Measurements from ENCODE around the gene PPM1H. TPM values are rescaled to one million over a fixed set of nuclear protein-coding genes. Genes with fewer than 3 reads are reported as not detected.
"Not testable (repeated sequence)": the region's sequence is repeated elsewhere in the genome, so short reads cannot be mapped to it uniquely, and the experiment has no call there.

Gene PPM1H
- polyA plus RNA-seq, 4 donors = 27.7 to 31.9 (median 30.4) TPM

DNA sequence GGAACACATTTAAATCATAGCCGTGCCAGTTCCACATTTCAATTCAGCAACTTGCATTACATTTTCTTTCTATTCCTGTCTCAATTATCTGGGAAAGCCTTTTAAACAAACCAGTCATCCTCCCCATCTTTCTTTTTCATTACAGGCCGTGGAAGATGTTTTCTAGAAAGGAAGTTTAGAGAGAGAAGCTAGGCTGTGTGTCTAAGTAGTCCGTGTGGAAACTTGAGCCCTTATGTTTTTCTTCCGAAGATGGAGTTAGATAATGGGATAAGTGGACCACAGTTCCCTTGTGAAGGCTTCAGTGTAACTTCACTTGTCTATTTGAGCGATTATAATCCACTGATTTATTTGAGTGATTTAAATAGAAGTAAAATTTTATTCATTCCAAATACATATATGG is 12.4 kb upstream of the PPM1H start:
- no peak for DNase-seq (ENCODE audit: low read depth in 4 of 4, low spot score in 3 of 4)

DNA sequence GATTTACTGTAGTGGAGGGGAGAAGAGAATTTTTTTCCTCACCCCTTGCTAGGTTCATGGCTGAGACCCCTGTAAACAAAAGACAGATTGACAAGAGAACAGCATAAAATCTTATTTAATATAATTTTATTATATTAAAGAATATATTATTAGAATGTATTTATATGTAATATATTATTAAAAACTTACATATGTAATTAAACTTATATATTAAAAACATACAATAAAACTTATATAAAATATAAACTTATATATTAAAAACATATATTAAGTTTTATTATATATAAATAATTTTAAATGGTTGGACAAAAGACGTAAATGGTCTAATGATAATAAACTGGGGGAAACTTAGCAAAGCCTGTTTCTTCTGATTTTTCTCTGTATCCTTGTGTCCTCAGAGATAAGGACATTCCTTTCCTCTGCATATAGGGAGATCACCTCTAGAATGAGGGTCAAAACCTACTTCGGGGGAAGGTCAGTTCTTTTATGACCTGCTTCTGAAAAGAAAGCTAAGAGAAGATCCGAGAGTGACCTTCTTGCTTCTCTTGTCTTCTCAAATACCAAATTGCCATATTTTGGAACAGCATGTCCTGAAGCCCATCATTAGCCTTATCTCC is 8.9 kb upstream of the PPM1H start:
- DNase-seq (ENCODE audit: low read depth in 4 of 4, low spot score in 3 of 4) = no peak

DNA sequence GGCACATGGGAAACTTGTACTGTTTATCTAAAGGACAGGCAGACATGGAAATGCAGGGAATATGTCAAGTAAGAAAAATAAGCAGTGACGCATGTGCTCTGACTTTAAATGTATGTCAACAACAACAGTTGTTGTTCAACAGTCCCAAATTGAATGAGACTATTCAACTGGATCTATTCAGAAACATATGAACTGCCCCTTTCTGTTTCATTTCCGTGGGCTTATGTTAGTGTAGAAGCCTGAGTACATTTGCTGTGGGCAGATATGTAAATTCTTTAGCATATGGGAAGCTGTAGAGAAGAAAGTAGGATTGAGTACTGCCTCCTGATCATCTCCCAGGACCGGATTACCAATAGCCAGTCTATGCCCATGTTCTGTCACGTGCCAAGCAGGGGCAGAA is 7.4 kb upstream of the PPM1H start:
- not testable (repeated sequence) for DNase-seq (ENCODE audit: low read depth in 4 of 4, low spot score in 3 of 4)

DNA sequence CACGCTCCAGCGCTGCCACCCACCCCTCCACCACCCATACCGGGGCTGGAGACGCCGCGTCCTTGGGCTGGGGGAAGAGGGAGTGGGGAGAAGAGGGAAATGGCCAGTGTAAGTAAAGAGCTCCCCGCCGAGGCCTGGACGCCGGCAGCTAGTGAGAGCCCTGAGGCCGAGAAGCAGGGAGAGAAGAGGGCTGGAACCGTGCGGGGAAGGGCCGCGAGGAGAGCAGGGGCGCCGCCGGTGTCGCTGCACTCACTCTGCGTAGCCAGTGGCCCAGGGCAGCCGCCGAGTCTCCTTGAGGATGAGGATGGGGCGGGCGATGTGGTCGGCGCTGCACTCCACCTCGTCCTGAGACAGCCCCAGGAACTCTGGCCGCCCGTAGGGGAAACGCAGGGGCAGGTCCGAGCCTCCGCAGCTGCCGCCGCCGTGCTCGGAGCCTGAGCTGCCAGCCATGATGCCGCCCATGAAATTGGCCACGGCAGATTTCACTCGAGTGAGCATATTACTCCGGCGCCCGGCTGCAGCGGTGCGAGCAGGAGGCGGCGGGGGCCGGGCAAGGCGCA is 631 bp downstream of the PPM1H start:
- no peak for DNase-seq (ENCODE audit: low read depth in 4 of 4, low spot score in 3 of 4)

DNA sequence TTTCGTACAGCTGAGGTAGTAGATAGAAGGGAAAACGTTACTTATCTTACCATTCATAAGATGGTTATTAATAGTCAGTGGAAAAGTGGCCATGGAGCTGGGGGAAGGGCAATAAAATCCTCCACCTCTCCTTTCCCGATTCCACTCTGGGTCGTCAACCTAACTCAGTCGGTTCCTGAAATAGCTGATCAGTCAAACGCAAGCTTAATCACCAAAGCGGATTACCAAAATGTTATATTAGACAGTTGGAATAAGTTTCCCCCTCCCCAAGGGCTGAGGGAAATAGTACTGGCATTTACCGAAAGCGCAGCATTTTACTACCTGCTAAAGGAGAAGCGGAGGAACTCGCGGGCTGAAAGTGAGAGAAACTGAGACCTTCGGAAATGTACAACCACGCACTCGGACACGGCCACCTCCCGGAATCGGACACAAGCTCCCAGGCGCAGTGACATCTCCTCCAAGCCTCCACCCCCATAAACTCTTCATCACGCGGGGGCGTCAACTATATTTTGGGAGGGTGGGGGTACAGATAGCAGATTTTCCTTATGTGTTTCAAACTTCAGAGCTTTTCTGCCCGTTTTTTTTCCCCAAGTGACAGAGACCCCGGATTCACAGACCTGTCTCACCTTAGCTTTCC is 1.2 kb downstream of the PPM1H start:
- no peak for DNase-seq (ENCODE audit: low read depth in 4 of 4, low spot score in 3 of 4)

DNA sequence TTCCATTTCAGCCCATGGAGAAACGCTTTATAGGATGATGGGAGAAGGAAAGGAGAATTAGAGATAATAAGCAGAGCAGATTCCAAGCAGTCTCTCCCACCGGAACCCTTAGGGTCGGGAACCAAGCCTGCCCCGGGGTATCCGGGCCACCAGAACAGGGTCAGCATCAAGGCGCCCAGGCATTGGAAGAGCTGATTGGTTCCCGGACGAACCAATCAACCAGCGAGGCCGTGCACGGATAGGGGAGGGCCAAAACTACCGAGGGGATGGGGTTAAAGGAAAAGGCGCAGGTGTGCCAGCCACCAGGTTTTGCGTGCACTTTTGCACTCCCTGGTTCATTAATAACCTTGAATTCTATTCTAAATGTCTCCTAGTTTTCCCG is 1.7 kb downstream of the PPM1H start:
- DNase-seq (ENCODE audit: low read depth in 4 of 4, low spot score in 3 of 4) = no peak

DNA sequence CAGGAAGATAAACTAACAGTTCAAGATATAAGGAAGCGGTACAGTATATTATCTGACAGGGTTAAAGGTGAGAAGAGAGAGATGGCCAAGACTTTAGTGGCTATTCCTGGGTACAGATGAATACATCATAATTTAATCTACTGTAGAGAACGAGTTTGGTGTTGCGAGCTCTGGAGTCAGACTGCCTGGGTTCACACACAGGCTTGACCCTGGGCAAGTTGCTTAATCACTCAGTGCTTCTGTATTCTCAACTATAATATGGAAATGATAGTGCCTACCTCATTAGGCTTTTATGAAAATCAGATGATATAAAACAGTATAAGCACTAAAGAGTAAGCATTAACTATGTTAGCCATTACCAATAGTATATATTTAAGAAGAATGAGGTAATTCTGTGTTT is 3.5 kb downstream of the PPM1H start:
- no peak for DNase-seq (ENCODE audit: low read depth in 4 of 4, low spot score in 3 of 4)

DNA sequence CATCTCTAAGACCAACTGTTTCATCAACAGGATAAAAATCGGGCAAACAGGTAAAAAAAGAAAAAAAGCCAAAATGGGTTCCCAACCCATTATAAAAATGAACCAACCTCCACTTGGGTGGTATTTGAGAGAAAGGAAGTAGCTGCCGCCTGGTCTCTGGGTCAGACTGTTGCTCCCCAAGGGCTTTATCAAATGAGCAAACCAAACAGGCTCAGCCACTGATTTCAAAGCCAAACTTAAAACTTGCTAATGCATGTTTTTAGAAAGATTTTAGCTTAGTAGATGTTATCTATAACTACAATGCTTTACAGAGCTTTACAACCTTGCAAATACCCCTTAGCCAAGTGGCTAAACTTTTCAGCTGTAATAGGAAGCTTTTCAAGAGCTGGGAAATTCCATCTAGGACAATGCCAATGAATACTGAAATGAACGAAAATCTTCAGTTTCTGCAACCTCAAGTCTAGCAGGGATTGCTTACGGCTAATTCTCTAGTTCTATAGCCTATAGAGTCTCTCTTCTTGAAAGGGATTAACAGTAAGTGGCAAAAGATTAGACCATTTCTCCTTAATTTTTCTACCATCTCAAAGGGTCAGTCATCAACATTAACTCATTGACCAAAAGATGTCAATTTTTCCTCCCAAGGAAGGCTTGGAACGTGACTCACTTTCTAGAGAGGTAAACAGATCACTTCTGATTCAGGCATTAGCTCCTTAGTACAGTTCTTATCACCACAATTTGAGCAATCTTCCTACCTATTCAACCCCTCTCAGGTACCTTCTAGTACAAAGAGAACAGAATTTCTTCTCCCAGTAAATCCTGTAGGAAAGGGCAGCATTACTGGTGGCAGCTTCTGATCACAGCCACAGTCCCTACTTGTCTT is 4.2 kb downstream of the PPM1H start:
- no peak for DNase-seq (ENCODE audit: low read depth in 4 of 4, low spot score in 3 of 4)

DNA sequence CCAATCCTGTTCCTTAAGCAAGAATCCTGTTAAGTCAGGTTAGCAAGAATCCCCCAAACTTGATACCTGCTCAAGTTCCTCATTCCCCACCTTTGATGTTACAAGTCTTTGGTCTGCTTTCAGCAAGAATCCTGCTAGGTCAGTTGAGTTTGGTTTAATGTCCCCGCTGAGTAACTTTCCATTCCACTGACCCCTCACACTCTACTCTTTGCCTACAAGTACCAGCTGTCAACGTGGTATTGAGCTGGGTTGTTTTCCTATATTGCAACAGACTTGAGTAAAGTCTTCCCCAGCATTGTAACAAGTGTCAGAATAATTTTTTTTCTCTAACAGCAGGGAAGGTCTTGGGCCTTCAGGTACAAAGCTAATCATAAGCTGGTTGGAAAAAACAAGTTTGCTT is 6.3 kb downstream of the PPM1H start:
- DNase-seq (ENCODE audit: low read depth in 4 of 4, low spot score in 3 of 4) = no peak

DNA sequence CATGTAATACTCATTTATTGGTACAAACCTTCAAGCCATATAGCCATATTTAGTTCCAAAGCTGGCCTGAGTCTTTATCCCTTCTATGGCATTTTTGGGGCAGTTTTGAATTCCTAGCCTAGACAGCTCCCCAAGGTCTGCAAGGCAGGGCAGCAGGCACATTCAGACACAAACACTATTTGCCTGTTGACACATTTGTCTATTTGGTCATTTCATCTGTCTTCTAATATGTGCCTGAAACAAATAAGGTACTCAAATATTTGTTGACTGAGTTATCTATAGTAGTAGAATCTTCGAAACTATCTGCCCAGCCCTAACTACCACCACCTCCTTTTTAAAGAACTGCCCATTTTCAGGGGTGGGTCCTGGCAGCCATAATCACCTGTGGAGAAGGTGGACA is 9.3 kb downstream of the PPM1H start:
- DNase-seq (ENCODE audit: low read depth in 4 of 4, low spot score in 3 of 4) = no peak

DNA sequence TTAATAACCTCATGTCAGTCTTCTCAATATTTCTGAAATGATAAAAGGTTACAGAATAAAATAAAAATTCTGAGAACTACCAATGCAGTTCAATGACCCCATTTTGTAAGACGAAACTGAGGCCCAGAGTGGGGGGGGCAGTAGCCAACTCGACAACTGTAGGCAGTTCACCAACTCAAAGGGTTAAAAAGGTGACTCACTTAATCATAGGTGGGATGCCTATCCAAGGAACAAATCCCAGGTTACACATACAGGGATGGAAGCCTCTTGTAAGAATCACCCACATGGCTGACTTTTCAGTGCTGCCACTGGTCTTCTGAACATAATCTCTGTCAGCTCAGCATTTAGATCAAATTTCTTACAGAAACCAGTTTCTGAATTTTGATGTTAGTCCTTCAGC is 10.9 kb downstream of the PPM1H start:
- DNase-seq (ENCODE audit: low read depth in 4 of 4, low spot score in 3 of 4) = no peak

DNA sequence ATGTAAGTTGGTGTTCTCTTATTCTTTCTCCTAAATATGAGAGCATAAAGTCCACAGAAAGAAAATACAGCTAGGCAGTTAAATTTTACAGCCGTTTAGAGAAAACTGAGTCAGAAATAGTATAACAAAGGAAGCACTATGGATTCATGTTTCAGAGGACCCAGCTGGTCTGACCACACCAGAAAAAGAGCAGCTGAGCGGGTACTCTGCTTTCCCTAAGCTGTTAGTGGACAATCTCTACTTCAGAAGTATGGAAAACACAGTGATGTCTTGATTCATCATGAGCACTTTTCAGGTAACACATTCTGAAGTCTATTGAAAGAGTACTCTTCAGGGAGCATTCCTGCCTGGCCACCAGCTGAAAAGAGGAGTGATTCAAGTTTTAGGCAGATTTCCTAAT is 12.4 kb downstream of the PPM1H start:
- DNase-seq (ENCODE audit: low read depth in 4 of 4, low spot score in 3 of 4) = no peak

DNA sequence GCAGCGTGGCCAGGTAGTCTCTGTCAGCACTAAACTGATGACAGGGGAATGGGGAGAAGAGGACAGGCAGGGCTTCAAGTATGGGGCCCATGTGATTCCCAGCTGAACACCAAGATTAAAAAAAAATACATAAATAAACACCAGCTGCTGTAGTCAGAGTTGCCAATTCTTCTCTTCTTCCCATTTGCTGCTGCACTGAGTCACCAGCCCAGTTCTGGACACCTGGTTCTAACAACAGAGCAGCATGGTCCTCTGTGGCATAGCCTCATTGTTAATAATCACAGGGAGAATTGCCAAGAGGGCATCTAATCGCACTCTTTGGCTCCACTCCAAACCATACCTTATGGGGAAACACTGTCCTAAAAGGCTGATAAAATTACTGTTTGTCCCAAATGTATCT is 15.1 kb downstream of the PPM1H start:
- DNase-seq (ENCODE audit: low read depth in 4 of 4, low spot score in 3 of 4) = no peak

DNA sequence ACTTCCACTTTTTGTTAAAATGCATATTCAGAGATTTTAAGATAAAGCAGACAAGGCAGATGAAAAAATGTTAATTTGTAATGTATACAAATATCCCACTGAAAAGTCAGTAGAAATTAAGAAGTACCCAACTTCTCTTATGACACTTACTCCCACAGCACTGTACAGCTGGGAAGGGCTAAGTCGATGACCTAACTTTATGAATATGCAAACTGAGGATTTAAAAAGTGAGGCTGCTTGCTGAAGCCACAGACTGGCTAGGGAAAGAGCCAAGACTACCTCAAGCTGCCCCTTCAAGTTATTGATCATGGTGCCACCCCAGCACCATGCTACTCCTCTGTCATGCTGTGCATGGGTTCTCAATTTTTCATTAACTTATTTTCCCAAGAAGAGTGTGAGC is 17.0 kb downstream of the PPM1H start:
- no peak for DNase-seq (ENCODE audit: low read depth in 4 of 4, low spot score in 3 of 4)

DNA sequence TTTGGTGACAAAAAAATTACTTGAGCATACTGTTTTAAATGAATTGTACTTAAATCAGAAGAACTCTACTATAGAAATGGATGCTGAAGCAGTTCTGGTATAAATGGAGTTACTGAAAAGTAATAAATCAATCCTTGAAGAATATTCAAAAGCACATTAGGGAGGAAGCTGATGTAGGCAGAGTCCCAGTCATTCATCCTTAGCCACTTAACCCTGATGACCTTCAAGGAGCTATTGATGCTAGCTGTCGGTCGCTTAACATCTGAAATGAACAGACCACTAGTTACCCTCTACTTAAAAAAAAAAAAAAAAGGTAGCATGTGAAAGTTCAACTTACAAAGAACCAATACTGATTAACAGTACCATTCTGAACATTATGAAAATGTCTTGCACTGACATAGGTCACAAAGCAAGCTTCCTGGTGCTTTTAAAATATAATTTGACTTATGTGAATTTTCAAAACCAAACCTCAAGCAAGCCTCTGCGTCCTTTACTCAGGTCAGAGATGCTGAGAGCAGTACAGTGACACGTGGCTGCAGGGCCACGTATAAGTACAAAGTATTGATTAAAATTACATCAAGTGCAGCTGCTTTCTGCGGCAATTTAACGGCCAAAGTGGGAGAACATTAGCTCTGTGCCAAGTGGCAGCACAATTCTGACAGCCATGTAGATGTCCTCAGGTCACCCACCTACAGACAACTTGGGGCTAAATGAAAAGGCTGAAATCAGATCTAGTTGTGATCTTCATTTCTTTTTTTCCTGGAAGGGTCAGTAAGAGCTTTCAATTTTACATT is 18.1 kb downstream of the PPM1H start:
- no peak for DNase-seq (ENCODE audit: low read depth in 4 of 4, low spot score in 3 of 4)

DNA sequence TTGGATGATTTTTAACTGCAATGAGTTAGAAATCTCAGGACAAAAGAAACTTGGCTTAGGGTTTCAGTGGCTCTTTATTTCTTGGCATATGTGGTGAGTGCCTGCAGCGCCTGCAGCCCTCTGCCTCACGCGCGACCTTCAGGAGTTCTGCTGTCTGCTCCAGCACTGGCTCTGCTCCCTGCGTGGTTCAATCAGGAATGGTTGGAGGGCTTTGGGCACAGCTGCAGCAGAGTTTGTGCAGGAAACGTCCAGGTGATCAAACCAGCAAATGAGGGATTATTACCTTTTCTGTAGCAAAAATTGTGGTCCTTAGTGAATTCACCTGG is 19.8 kb downstream of the PPM1H start:
- no peak for DNase-seq (ENCODE audit: low read depth in 4 of 4, low spot score in 3 of 4)

DNA sequence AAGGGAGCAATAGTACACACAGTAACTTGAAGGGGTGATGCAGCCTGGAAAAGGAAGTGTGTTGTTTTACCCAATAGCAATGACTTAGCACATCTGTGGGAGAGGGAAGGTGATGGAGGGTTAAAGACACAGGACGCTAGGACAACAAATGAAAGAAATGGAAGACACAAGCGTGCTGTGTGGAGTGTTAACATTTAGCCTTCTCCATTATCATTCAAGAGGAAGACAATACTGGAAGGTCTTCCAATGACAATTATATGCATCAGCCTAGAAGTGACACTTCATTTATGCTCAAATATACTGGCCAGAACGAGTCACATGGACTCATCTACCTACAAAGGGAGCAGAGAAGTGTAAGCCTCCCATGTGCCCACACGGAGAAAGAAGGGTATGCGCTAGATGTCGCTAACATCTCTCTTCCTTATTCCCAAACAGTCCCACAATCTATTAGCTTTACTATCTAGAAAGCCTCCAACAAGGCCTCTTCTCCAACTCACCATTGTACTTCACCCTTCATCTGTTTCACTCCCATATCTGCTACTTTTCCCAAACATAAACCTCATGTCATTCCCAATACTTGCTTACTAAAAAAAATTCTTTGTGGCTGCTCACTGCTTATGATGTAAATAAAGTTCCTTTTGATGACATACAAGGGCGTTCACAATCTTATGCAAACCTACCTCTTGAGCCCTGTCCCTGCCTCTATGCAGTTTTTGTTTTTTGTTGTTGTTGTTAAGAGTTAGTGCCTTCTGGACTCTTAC is 20.3 kb downstream of the PPM1H start:
- no peak for DNase-seq (ENCODE audit: low read depth in 4 of 4, low spot score in 3 of 4)

DNA sequence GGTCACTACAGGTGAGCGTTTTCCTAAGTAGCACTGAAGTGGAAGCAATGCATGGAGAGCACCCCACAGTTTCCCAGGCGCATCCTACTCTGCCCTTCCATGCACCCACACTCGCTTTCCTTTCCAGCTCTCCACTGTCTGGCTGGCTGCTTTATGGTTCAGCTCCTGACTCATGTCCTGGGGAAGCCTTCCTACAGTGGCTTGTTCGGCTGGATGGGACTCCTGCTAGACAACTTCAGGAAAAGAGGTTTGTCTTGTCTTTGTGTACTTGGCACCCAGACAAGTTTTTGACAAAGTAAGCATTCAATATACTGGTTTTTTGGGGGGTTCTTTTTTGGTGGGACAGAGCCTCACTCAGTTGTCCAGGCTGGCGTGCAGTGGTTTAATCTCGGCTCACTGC is 21.6 kb downstream of the PPM1H start:
- DNase-seq (ENCODE audit: low read depth in 4 of 4, low spot score in 3 of 4) = no peak

DNA sequence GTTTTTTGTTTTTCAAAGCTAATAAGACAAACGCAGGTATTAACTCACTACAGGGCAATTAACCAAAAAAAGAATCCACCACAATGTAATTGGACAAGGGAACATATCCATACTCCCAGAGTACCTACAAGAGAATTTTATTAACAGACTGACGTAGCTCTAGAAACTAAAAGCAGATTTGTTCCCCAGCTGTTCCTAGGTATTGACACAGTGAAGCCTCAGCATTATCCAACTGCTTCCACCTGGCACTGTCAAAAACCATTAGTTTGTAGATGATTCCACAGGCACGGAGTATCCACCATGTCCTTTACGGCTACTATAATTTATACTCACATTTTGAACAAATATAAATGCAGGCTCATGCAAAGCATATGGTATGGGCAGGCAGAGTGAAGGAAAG is 22.3 kb downstream of the PPM1H start:
- no peak for DNase-seq (ENCODE audit: low read depth in 4 of 4, low spot score in 3 of 4)

DNA sequence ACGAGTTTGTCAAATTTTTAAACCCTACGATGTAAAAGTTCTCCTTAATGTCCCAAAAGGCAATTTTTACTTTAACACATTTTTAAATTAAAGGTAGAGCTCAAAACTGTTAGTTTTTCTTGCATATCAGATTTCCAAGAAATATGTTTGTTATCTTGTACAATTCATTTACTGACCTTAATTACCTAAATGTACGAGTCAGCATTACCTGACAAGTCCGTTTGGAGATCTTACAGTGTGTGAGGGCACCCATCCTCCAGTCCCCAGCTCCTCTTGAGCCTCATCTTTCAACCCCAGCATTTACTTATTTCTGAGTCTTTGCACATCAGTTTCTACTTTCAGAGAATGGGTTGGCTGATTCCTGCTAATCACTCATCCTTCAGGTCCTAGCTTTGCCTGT is 23.7 kb downstream of the PPM1H start:
- DNase-seq (ENCODE audit: low read depth in 4 of 4, low spot score in 3 of 4) = no peak
